ELF-1 (cell line): ENCODE data around the gene LPAR5.
A peak's percentile ranks its signal among the peaks of the same experiment; 100 is the strongest.
"Not testable (repeated sequence)": the region's sequence is repeated elsewhere in the genome, so short reads cannot be mapped to it uniquely, and the experiment has no call there.

Experiments used
- DNase-seq: peaks from one replicate; pipeline ENCODE4 v3.0.0-alpha.2; 2016; ENCODE audit warnings: low read depth, low spot score

LPAR5 gene

GRCh38 chr12:6607751-6608591, 27.8 kb downstream of the LPAR5 start:
- peak; percentile 40 for DNase-seq

GRCh38 chr12:6606331-6607131, 29.2 kb downstream of the LPAR5 start:
- peak; percentile 24 for DNase-seq

- DNase-seq: peak; percentile 52
Measured at GRCh38 chr12:6605421-6606330, 30.1 kb downstream of the LPAR5 start.

- no peak for DNase-seq
Measured at GRCh38 chr12:6604259-6605029, 31.3 kb downstream of the LPAR5 start.

GRCh38 chr12:6603095-6603567, 32.6 kb downstream of the LPAR5 start:
- DNase-seq: peak; percentile 28

GRCh38 chr12:6602526-6602925, 33.2 kb downstream of the LPAR5 start:
- DNase-seq: no peak

GRCh38 chr12:6595673-6596072, 40.1 kb downstream of the LPAR5 start:
- DNase-seq: not testable (repeated sequence)

- DNase-seq: no peak
Measured at GRCh38 chr12:6592087-6592486, 43.7 kb downstream of the LPAR5 start.

GRCh38 chr12:6586569-6586968, 49.2 kb downstream of the LPAR5 start:
- DNase-seq: not testable (repeated sequence)

- DNase-seq: no peak
Measured at GRCh38 chr12:6584293-6584692, 51.5 kb downstream of the LPAR5 start.

GRCh38 chr12:6582959-6583358, 52.8 kb downstream of the LPAR5 start:
- no peak for DNase-seq

- peak; percentile 29 for DNase-seq
Measured at GRCh38 chr12:6582196-6582595, 53.6 kb downstream of the LPAR5 start.

GRCh38 chr12:6575648-6576047, 60.1 kb downstream of the LPAR5 start:
- DNase-seq: no peak

- DNase-seq: no peak
Measured at GRCh38 chr12:6574576-6575295, 61.0 kb downstream of the LPAR5 start.

- no peak for DNase-seq
Measured at GRCh38 chr12:6573001-6573400, 62.8 kb downstream of the LPAR5 start.

- DNase-seq: peak; percentile 79
Measured at GRCh38 chr12:6570264-6570887, 65.4 kb downstream of the LPAR5 start.

GRCh38 chr12:6569786-6570185, 66.0 kb downstream of the LPAR5 start:
- DNase-seq: no peak

GRCh38 chr12:6569312-6569711, 66.4 kb downstream of the LPAR5 start:
- no peak for DNase-seq
